ENCODE data around the gene HCFC2. TPM values are rescaled to one million over a fixed set of nuclear protein-coding genes. Genes with fewer than 3 reads are reported as not detected.

The HCFC2 gene
- total RNA-seq, 1 experiment from 2014 or later: 15.1 TPM

GRCh38 chr12:104121001-104121400 is 56.7 kb downstream of the HCFC2 start:
- DNase-seq (ENCODE audit: low read depth): no peak

- DNase-seq (ENCODE audit: low read depth): no peak
Measured at GRCh38 chr12:104122298-104122697, 58.0 kb downstream of the HCFC2 start.

GRCh38 chr12:104126548-104126947 is 62.2 kb downstream of the HCFC2 start:
- no peak for DNase-seq (ENCODE audit: low read depth)

GRCh38 chr12:104130760-104131159 is 66.4 kb downstream of the HCFC2 start:
- no peak for DNase-seq (ENCODE audit: low read depth)

- no peak for DNase-seq (ENCODE audit: low read depth)
Measured at GRCh38 chr12:104131609-104132008, 67.3 kb downstream of the HCFC2 start.

DNA sequence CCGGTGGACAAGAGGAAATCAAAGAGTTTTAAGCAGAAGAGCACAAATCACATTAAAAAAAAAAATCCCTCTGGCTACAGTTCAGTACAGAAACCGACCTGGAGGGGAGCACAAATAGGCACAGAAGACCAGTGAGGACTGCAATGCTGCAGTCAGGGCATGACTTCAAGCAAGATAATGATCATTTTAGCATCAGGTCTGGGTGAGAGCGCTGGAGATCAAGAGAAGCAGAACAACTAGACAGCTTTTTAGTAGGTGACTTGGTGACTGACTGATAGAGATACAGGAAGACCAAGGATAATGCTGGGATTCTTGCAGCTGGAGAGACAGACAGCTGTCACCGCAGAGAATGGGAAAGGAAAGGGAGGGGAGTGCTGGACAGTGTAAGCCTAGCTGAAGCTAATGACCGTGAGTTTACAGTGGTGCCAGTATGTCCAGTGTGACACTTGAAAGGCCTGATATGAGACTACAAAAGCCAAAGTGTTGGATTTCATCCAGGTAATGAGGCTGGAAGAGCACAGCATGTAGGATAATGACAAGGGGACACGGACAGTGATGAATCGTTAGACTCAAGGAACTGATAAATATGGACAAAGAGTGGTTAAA is 68.1 kb downstream of the HCFC2 start:
- no peak for DNase-seq (ENCODE audit: low read depth)

DNA sequence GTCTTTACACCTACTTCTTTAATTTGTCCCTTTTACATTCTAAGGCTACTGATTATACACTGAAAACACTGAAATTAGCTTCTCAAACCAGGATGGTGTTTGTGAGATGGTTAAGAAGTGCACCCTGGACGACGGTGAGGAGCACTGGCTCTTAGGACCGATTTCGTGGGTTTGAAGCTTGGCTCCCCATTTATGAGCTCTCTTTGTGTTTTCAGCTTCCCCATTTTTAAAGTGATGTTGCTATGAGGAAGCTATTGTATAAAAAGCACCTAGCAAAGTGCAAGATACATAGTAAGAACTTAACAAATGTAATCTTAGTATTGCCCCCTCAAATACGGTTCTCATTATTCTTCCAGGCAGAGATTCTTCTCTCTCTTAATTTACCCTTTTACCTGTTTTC is 69.0 kb downstream of the HCFC2 start:
- DNase-seq (ENCODE audit: low read depth): no peak

DNA sequence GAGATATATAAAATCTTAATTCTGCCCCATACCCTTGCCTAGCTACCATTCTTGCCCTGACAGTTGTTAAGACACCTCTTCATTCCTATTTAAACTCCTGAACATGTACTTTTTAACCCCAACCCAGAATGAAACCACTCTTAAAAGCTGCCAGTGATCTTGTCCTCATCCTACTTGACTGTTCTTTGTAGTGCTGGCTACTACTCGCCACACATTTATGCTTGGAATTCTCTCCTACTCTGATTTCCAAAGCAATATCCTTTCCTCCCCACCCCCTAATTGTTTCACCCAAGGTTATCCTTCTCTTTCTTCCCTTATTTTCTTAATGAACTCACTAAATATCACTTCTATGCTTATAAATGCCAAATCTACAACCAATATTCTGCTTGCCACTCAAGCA is 69.5 kb downstream of the HCFC2 start:
- DNase-seq (ENCODE audit: low read depth): no peak

DNA sequence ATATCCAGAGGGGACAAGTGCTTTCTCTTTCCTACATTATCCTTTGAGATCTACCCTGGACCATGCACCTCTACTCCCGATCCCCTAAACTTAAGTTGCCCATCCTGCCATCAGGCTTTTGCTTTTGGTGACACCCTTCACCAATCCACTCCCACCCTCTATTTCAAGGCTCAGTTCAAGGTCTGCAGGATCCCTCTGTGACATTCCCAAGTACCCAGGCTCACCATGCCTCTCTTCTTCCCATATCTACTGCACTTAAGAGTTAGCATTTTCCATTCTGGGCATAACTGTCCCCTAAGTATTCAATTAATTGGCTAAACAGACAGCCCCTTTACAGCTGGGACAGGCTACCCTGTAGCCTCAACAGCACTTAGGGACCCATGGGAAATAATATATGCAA is 70.6 kb downstream of the HCFC2 start:
- DNase-seq (ENCODE audit: low read depth): no peak

GRCh38 chr12:104136577-104136976 is 72.2 kb downstream of the HCFC2 start:
- no peak for DNase-seq (ENCODE audit: low read depth)

DNA sequence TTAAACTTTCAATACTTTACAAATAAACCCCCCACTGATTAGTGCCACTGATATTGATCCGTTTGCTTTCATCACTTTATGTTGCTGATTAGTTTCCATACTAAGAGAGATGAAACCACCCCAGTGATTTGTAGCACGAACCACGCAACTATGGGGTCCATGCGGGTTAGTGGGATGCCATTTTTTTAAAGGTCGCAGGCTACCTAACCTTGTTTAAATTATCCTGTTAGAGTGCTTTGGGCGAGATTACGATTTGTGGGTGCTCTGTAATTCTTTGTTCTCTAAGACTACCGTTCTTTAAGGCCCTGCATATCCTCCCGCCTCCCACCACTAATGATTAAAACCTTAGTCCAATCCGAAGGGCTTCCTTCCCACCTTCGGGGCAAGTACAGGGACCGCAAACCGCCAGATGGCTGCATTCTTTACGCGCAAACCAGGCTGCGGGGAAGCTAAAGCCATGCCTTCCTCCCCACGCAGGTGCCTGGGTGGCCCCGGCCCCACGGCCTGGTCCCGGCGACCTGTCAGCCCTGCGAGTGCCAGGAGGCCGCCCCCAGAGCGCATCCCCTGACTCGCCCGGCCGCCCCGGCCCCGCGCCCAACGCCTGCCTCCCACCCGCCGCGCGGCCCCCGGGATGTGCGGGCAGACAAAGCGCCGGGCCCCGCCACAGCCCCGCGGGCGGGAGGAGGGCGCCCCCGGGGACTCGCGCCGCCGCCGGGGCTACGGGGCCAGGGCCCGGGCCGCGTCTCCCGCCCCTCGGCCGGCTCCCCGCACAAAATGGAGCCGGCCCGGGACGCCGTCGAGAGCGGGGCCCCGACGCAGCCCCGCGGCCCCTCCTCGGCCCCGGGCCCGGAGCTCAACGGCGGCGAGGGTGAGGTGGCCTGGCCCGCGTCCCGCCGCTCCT is 72.9 kb downstream of the HCFC2 start:
- DNase-seq (ENCODE audit: low read depth): peak; percentile 69

DNA sequence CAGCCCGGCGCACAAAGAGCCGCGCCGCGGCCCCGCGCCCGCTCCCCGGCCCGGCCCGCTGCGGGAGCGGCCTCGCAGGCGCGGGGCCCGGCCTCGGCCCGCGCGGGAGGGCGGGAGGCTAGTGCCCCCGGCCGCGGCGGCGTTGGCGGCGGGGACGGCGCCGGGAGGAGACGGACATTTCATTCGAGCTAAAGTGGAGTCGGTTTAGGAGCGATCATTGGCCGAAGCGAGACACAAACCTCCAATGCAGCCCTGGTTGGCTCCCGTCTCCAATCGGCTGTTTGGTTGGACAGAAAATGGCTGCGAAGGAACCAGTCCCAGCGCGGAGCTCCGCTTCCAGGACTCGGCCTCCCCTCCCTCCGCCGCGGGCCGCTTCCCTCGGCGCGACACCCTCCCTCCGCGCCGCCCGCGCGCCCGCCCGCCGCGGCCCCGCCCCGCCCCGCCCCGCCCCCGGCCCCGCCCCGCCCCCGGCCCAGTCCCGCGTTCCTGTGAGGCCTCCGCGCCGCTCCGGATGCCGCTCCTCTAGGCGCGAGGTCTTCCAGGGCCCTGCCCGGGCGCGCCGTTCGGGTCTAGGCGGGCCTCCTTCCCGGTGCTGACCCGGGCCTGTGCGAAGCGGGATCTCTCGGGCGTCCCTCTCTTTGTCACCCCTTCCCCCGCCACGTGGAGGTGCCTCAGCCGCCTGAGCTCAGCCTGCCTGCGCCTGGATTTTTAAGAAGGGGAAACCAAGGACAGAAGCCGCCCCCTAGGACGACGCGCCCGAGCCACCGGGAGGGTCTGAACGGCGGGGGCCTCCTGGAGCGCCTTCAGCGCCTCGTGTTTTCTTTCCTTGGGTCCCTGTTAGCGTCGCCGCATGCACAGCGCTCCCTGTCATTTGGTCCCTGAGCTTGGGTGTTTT is 73.8 kb downstream of the HCFC2 start, which contains the start of gene NFYB:
Gene NFYB, minus strand, starts transcription at position 309 of the 895 bp plus-strand sequence. CDS start 2,757 bp downstream, outside the sequence.
- peak; percentile 98 for DNase-seq (ENCODE audit: low read depth)

DNA sequence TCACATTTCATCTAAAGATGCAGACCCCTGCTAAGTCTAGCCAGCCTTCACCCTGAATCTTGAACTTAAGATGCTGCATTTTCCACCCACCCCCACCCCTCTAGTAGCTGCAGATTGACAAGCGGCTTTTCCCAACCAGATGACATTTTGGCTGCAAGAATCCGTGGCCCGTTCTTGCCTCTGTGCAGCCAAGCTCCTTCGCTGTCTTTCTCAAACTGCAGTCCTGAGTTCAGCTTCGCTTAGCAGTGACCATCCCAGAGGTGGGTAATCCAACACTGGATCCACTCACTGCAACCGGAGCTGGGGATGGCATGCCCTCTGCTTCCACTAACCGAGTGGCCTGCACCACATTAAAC is 74.4 kb downstream of the HCFC2 start:
- no peak for DNase-seq (ENCODE audit: low read depth)

GRCh38 chr12:104142543-104142942 is 78.2 kb downstream of the HCFC2 start:
- DNase-seq (ENCODE audit: low read depth): no peak

DNA sequence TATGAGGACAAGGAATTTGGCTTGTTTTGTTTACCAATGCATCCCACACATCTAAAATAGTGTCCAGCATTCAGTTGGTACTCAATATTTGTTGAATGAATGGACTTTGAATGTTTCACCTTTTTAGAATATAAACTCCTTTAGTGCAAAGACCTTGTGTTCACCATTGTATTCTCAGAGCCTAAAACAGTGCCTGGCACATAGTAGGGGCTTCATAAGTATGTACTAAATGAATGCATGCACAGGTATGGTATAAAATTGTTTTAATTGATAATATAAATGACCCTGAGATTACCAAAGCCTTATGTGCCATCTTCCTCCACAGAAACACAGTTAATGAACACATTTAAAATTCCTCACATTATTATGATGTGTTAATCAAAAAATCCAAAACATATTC is 78.7 kb downstream of the HCFC2 start:
- no peak for DNase-seq (ENCODE audit: low read depth)

GRCh38 chr12:104143918-104144317 is 79.6 kb downstream of the HCFC2 start:
- DNase-seq (ENCODE audit: low read depth): no peak

DNA sequence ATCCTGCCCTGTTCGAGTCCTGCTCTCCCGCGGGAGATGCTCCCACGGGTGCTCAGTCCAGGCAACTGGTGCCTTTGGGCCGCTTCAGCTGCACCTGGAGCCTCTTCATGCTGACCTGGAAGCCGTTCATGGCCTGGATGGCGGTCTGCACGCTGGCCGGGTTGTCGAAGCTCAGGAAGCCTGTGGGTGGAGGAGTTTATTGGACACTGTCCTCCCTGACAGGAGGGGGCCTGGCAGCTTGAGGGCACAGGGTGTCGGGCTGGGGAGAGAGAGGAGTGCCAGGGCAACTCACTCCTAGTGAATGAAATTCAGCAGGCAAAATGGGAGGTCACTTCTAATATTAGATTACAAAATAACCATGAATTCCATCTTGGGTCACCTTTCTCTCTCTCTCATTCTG is 83.0 kb downstream of the HCFC2 start:
- DNase-seq (ENCODE audit: low read depth): no peak

- no peak for DNase-seq (ENCODE audit: low read depth)
Measured at GRCh38 chr12:104150416-104150815, 86.1 kb downstream of the HCFC2 start.

GRCh38 chr12:104152685-104153241 is 88.4 kb downstream of the HCFC2 start:
- no peak for DNase-seq (ENCODE audit: low read depth)

DNA sequence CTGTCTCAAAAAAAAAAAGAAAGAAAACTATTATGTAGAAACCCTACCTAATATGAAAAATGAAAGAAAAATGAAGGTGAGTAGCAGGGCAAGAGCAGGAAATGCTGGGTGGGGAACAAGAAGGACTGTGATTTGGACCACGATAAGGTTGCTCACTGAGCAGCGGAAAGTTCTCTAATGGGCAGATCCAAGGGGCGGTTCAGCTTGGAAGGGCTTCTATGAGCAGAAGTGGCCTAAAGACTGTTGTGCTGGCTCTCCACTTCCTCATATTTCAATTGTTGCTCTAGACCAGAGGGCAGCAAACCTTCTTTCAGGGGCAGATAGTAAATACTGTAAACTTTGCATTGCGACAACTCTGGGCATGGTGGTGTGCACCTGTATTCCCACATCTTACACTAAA is 90.0 kb downstream of the HCFC2 start:
- no peak for DNase-seq (ENCODE audit: low read depth)

DNA sequence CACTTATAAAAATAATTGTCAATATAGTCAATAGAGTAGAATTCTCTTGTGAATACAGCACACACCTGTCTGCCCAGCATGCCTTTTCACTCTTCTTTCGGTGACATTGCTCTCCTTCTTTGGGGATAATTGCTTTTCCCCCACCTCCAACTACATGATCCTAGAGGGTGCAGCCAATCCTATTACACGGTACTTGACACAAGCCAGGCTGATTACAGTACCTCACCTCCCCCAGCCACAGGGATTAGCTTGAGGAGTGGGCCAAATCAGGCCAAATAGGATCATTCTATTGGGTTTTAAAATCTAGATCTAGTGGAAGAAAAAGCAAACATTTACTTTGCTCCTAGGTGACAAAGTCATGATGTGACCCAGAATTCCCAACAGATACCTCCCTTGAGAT is 90.5 kb downstream of the HCFC2 start:
- DNase-seq (ENCODE audit: low read depth): no peak
